Measurements from ENCODE around the gene XKR7.

Gene XKR7

GRCh38 chr20:31943052-31943471 lies 24.9 kb upstream of the XKR7 start:
- no peak for DNase-seq (ENCODE audit: low spot score)

- no peak for DNase-seq (ENCODE audit: low spot score)
Measured at GRCh38 chr20:31945319-31945718, 22.6 kb upstream of the XKR7 start.

GRCh38 chr20:31945785-31946184 lies 22.2 kb upstream of the XKR7 start:
- no peak for DNase-seq (ENCODE audit: low spot score)

GRCh38 chr20:31948008-31948407 lies 19.9 kb upstream of the XKR7 start:
- DNase-seq (ENCODE audit: low spot score), result no peak

GRCh38 chr20:31949877-31950646 lies 17.9 kb upstream of the XKR7 start:
- no peak for DNase-seq (ENCODE audit: low spot score)

- DNase-seq (ENCODE audit: low spot score), result no peak
Measured at GRCh38 chr20:31951203-31951529, 16.8 kb upstream of the XKR7 start.

GRCh38 chr20:31951530-31952453 lies 16.2 kb upstream of the XKR7 start, which contains the start of gene PDRG1:
PDRG1 (minus strand) TSS chr20:31952046; CDS start chr20:31951961, 85 bp downstream.
- DNase-seq (ENCODE audit: low spot score), result peak; percentile 93

GRCh38 chr20:31953556-31954148 lies 14.3 kb upstream of the XKR7 start:
- DNase-seq (ENCODE audit: low spot score), result no peak

GRCh38 chr20:31954500-31954899 lies 13.5 kb upstream of the XKR7 start:
- no peak for DNase-seq (ENCODE audit: low spot score)

- DNase-seq (ENCODE audit: low spot score), result no peak
Measured at GRCh38 chr20:31956556-31957526, 11.1 kb upstream of the XKR7 start.

GRCh38 chr20:31962761-31963160 lies 5.2 kb upstream of the XKR7 start:
- DNase-seq (ENCODE audit: low spot score), result no peak

GRCh38 chr20:31963889-31964288 lies 4.1 kb upstream of the XKR7 start:
- no peak for DNase-seq (ENCODE audit: low spot score)

GRCh38 chr20:31966991-31967655 lies 828 bp upstream of the XKR7 start:
- no peak for DNase-seq (ENCODE audit: low spot score)

- peak; percentile 99 for DNase-seq (ENCODE audit: low spot score)
Measured at GRCh38 chr20:31968291-31969126, 558 bp downstream of the XKR7 start.

GRCh38 chr20:31969991-31970390 lies 2.0 kb downstream of the XKR7 start:
- no peak for DNase-seq (ENCODE audit: low spot score)

- no peak for DNase-seq (ENCODE audit: low spot score)
Measured at GRCh38 chr20:31972471-31973021, 4.6 kb downstream of the XKR7 start.

GRCh38 chr20:31974296-31974695 lies 6.3 kb downstream of the XKR7 start:
- DNase-seq (ENCODE audit: low spot score), result no peak

- no peak for DNase-seq (ENCODE audit: low spot score)
Measured at GRCh38 chr20:31974951-31975487, 7.1 kb downstream of the XKR7 start.

GRCh38 chr20:31975874-31976273 lies 7.9 kb downstream of the XKR7 start:
- DNase-seq (ENCODE audit: low spot score), result no peak
